ENCODE data around the gene FURIN. TPM values are rescaled to one million over a fixed set of nuclear protein-coding genes. Genes with fewer than 3 reads are reported as not detected.
A peak's percentile ranks its signal among the peaks of the same experiment; 100 is the strongest.

Gene FURIN
- total and polyA plus RNA-seq, 9 of the 15 experiments (the other 6 are each of a cell fraction or from before 2014, with no cell fraction given) = 0.92 to 99.9 (median 34.8) TPM

GRCh38 chr15:90903733-90904536, 35.5 kb downstream of the FURIN start (continued):
- TF ChIP-seq NKRF (IDR thresholded peaks at IDR 0.05; ENCODE audit: borderline replicate concordance) (0 out of 2 replicates have a peak, but pooled peaks have one; percentile 10), NCOR1 (IDR thresholded peaks at IDR 0.05) (no peak), MYBL2 (IDR thresholded peaks at IDR 0.05; ENCODE audit: low read depth) (no peak), MYBL2 (CRISPR knock-in tag; IDR thresholded peaks at IDR 0.05; ENCODE audit: borderline replicate concordance) (no peak), AFF1 (IDR thresholded peaks at IDR 0.05; ENCODE audit: low read depth in 1 of 2, partially characterized antibody in 2 of 2) (no peak), SIN3A (IDR thresholded peaks at IDR 0.05; ENCODE audit: borderline replicate concordance in 2 of 2, control insufficient read depth in 1 of 2, low read depth in 2 of 2, low read length in 2 of 2) (peak; percentile 39 to 44; a peak in 2 of 4 replicates), FOXM1 (IDR thresholded peaks at IDR 0.05; ENCODE audit: low read depth) (no peak), FOXM1 (CRISPR knock-in tag; IDR thresholded peaks at IDR 0.05; ENCODE audit: low read depth) (no peak), NR4A1 (CRISPR knock-in tag; IDR thresholded peaks at IDR 0.05) (no peak), NR4A1 (tag; IDR thresholded peaks at IDR 0.05) (no peak), MNT (conservative IDR thresholded peaks at IDR 0.05) (peak; percentile 46 to 71; a peak in 3 of 4 replicates), TARDBP (IDR thresholded peaks at IDR 0.05) (no peak), ELK3 (CRISPR knock-in tag; IDR thresholded peaks at IDR 0.05) (no peak), SMARCE1 (IDR thresholded peaks at IDR 0.05) (0 out of 2 replicates have a peak, but pooled peaks have one; percentile 14), E2F6 (IDR thresholded peaks at IDR 0.05; ENCODE audit: borderline replicate concordance in 1 of 2, extremely low read depth in 1 of 2, insufficient read depth in 1 of 2, insufficient read length in 1 of 2, low read depth in 1 of 2, low read length in 1 of 2, poor library complexity in 1 of 2, severe bottlenecking in 1 of 2) (peak; percentile 28 to 54), HMGN3 (IDR thresholded peaks at IDR 0.05; ENCODE audit: borderline replicate concordance, extremely low read depth, insufficient read length, low read depth, low read length) (no peak)

All from K562 (cell line).